Endodermal cell (in vitro differentiated cells): ENCODE measurements around the gene MRPS27. TPM values are rescaled to one million over a fixed set of nuclear protein-coding genes. Genes with fewer than 3 reads are reported as not detected.
A peak's percentile ranks its signal among the peaks of the same experiment; 100 is the strongest.

Experiments used
- DNase-seq: peaks from one replicate; pipeline ENCODE4 v3.0.0-alpha.2; 2017
- H3K27ac ChIP-seq: 2 replicates; pipeline ENCODE4 v1.5.1; 2013; ENCODE audit warnings: mild to moderate bottlenecking, low read depth, low read length, moderate library complexity
- H3K27me3 ChIP-seq: 2 replicates; pipeline ENCODE4 v1.6.1; 2013; ENCODE audit warnings: mild to moderate bottlenecking, low read length, moderate library complexity; ENCODE audit not compliant: insufficient read depth, control insufficient read depth, poor library complexity, severe bottlenecking
- H3K36me3 ChIP-seq: 2 replicates; pipeline ENCODE4 v1.7.0; 2013; ENCODE audit warnings: mild to moderate bottlenecking, low read length, moderate library complexity; ENCODE audit not compliant: control insufficient read depth, insufficient read depth
- H3K4me1 ChIP-seq: one replicate; pipeline ENCODE4 v1.7.0; 2013; ENCODE audit warnings: low read length; ENCODE audit not compliant: control insufficient read depth, insufficient read depth
- H3K4me3 ChIP-seq: 2 replicates; pipeline ENCODE4 v1.5.1; 2013; ENCODE audit warnings: mild to moderate bottlenecking, low read length, moderate library complexity
- H3K9ac ChIP-seq: 2 replicates; pipeline ENCODE4 v1.6.1; 2013; ENCODE audit warnings: mild to moderate bottlenecking, low read length, moderate library complexity; ENCODE audit not compliant: poor library complexity, severe bottlenecking; ENCODE audit errors: extremely low read depth
- H3K9me3 ChIP-seq: 2 replicates; pipeline ENCODE4 v1.6.1; 2013; ENCODE audit warnings: mild to moderate bottlenecking, low read length, moderate library complexity; ENCODE audit not compliant: control insufficient read depth
- H3K27ac Mint-ChIP-seq: 2 replicates; pipeline ENCODE4 v1.8.0; 2020; ENCODE audit warnings: mixed read lengths
- H3K27me3 Mint-ChIP-seq: 2 replicates; pipeline ENCODE4 v1.8.0; 2021; ENCODE audit warnings: mild to moderate bottlenecking, mixed read lengths; ENCODE audit not compliant: insufficient read depth
- H3K36me3 Mint-ChIP-seq: 2 replicates; pipeline ENCODE4 v1.8.0; 2020; ENCODE audit warnings: low read depth, mixed read lengths
- H3K4me1 Mint-ChIP-seq: 2 replicates; pipeline ENCODE4 v1.8.0; 2020; ENCODE audit warnings: mixed read lengths
- H3K4me3 Mint-ChIP-seq: 2 replicates; pipeline ENCODE4 v1.8.0; 2020; ENCODE audit warnings: mild to moderate bottlenecking, moderate library complexity, mixed read lengths
- H3K9me3 Mint-ChIP-seq: 2 replicates; pipeline ENCODE4 v1.8.0; 2020; ENCODE audit warnings: mild to moderate bottlenecking, mixed read lengths
- WGBS, 2 experiments: methylation state at CpG; one replicate each; pipeline versions ENCODE4 v1.1.5 to v1.1.7; 2013; ENCODE audit warnings: missing lambda C conversion rate in 2 of 2, mixed read lengths in 1 of 2; ENCODE audit not compliant: insufficient coverage in 1 of 2, insufficient read length in 1 of 2; 5-methylcytosine and 5-hydroxymethylcytosine counted together
- total RNA-seq, 2 donors: library from RNA; stranded (reverse); fragmentation: NEBNext Ultra II Directional in 1 of 2; extraction: Animal tissue kit (Norgen Biotek cat#: 25700) in 1 of 2; gene quantifications; 2 replicates in 1 of 2; 3 replicates in 1 of 2; pipeline ENCODE4 v1.2.1, GENCODE V29; 2021
- TF ChIP-seq, protein P1 (sequence below): fragments of 200-600 bp; sonication (generic); conservative IDR thresholded peaks from 2 replicates; pipeline ENCODE4 v1.5.0; 2021; ENCODE audit warnings: antibody characterized with exemption, mild to moderate bottlenecking

The MRPS27 gene
- total RNA-seq, 2 donors from 2014 or later = 55.2 to 80.8 TPM

DNA sequence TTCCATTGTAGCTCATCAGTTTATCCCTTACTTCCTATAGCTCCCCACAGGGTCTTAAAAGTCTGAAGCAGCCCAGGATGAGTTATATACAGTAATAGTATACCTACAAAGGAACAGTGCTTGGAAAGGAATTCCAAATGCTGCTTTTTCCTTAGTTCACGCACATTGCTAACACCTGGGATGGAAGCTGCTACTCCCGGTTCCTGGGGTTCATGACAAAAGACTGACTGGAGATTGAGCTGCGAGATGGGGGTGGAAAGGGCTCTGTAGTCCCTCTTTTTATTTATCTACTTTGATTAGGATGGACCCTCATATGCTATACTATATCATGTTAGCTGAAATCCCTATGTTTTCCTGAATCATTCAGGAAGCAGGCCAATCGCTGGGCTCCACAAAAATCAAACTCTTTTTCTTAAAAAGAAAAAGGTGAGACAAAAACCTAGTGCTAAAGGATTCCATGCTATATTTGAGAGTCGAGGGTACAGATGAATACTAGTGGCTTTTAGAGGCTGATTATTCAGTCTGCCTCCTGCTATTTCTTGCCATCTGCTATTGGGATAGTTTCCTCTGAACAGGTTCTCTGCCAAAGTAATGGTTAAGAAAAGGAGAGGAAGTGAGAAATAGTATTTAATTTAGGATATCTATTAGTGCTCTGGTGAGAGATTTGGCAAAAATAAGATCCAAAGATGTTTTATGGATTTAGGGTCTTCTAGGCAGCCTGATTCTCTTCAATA, 81.2 kb downstream of the MRPS27 start:
- peak; percentile 58 for DNase-seq
- Histone ChIP-seq H3K4me1 (no peaks in the 10 kb centered on the region), H3K36me3 (peaks cover 34% of the 10 kb centered on the region), H3K27ac (peak overlapping the region; percentile 10), H3K27me3 (no peaks in the 10 kb centered on the region), H3K9ac (no peak overlapping the region), H3K4me3 (no peak overlapping the region), H3K9me3 (no peaks in the 10 kb centered on the region)
- Mint-ChIP-seq H3K4me1 (peaks cover 31% of the 10 kb centered on the region), H3K36me3 (peaks cover 14% of the 10 kb centered on the region), H3K4me3 (no peak overlapping the region), H3K27me3 (no peaks in the 10 kb centered on the region), H3K9me3 (no peaks in the 10 kb centered on the region), H3K27ac (peak overlapping the region; percentile 52)
- WGBS, 2 experiments = 51 to 55% methylated on average over 5 of the region's 5 CpGs
- TF ChIP-seq, protein P1, sequence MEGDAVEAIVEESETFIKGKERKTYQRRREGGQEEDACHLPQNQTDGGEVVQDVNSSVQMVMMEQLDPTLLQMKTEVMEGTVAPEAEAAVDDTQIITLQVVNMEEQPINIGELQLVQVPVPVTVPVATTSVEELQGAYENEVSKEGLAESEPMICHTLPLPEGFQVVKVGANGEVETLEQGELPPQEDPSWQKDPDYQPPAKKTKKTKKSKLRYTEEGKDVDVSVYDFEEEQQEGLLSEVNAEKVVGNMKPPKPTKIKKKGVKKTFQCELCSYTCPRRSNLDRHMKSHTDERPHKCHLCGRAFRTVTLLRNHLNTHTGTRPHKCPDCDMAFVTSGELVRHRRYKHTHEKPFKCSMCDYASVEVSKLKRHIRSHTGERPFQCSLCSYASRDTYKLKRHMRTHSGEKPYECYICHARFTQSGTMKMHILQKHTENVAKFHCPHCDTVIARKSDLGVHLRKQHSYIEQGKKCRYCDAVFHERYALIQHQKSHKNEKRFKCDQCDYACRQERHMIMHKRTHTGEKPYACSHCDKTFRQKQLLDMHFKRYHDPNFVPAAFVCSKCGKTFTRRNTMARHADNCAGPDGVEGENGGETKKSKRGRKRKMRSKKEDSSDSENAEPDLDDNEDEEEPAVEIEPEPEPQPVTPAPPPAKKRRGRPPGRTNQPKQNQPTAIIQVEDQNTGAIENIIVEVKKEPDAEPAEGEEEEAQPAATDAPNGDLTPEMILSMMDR = no peak

DNA sequence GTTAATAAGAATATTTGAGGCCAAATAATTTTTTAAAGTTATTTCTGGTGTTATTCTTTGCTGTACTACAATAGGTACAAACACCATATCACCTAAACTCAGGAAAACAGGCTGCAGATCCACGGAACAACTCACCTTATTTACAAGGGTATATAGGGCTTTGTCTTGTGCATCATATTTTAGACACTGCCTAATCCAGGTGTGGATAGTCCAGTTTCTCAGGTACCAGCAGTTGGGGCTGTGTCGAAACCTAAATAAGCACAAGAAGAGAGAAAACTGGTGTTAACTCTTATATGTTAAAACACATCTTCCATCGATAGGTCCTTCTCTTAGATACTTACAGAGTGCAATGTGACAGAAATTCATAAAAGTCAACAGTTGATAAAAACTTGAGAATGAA, 82.2 kb downstream of the MRPS27 start:
- no peak overlapping the region for H3K27ac ChIP-seq
- H3K27ac Mint-ChIP-seq = no peak overlapping the region

DNA sequence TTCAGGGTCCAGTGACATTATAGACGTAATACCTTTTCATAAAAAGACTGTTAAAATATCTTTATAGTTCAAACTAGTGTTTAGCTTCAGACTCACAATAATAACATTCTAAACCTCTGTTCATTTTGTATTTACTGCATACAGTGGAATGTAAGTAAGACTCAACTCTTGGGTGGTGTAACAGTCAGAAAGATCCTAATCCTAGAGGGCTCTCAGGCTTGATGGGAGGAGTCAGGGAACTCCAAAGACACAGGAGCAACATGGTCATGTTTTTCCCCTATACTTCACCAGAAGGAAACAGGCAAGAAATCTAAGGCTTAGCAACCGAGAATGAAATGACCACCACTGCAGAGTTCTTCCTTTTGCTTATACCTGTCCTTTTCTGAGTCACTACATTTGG, 82.6 kb downstream of the MRPS27 start:
- Histone ChIP-seq H3K9me3 (no peaks in the 10 kb centered on the region), H3K36me3 (peaks cover 34% of the 10 kb centered on the region), H3K27ac (no peak overlapping the region), H3K4me3 (no peak overlapping the region), H3K27me3 (no peaks in the 10 kb centered on the region), H3K4me1 (no peaks in the 10 kb centered on the region), H3K9ac (no peak overlapping the region)
- 90 to 100% methylated on average over 1 to 2 of the region's 2 CpGs for WGBS, 2 experiments
- H3K4me3 Mint-ChIP-seq = no peak overlapping the region
- no peak for DNase-seq
- H3K9me3 Mint-ChIP-seq = no peaks in the 10 kb centered on the region
- TF ChIP-seq, protein P1 = no peak
- peaks cover 26% of the 10 kb centered on the region for H3K4me1 Mint-ChIP-seq
- no peaks in the 10 kb centered on the region for H3K27me3 Mint-ChIP-seq
- H3K27ac Mint-ChIP-seq = no peak overlapping the region
- H3K36me3 Mint-ChIP-seq = peaks cover 14% of the 10 kb centered on the region

More for the DNA sequence above, 82.2 kb downstream of the MRPS27 start:
- no peaks in the 10 kb centered on the region for H3K9me3 Mint-ChIP-seq
- H3K9me3 ChIP-seq = no peaks in the 10 kb centered on the region
- peaks cover 34% of the 10 kb centered on the region for H3K36me3 ChIP-seq
- 91% methylated on average over 3 of the region's 3 CpGs; no CpG with 5 or more reads in 1 of the 2 experiments for WGBS, 2 experiments
- no peak overlapping the region for H3K4me3 ChIP-seq
- no peaks in the 10 kb centered on the region for H3K27me3 Mint-ChIP-seq
- H3K4me1 ChIP-seq = no peaks in the 10 kb centered on the region
- peaks cover 14% of the 10 kb centered on the region for H3K36me3 Mint-ChIP-seq
- H3K4me3 Mint-ChIP-seq = no peak overlapping the region
- H3K27me3 ChIP-seq = no peaks in the 10 kb centered on the region
- peaks cover 29% of the 10 kb centered on the region for H3K4me1 Mint-ChIP-seq
- DNase-seq = no peak
- H3K9ac ChIP-seq = no peak overlapping the region
- TF ChIP-seq, protein P1 = no peak
